Measurements from ENCODE around the gene GBP5.
"Not testable (repeated sequence)": the region's sequence is repeated elsewhere in the genome, so short reads cannot be mapped to it uniquely, and the experiment has no call there.

The GBP5 gene

GRCh38 chr1:89280766-89281165 lies 8.1 kb upstream of the GBP5 start:
- DNase-seq = no peak

GRCh38 chr1:89279011-89279466 lies 6.4 kb upstream of the GBP5 start:
- DNase-seq = no peak

DNA sequence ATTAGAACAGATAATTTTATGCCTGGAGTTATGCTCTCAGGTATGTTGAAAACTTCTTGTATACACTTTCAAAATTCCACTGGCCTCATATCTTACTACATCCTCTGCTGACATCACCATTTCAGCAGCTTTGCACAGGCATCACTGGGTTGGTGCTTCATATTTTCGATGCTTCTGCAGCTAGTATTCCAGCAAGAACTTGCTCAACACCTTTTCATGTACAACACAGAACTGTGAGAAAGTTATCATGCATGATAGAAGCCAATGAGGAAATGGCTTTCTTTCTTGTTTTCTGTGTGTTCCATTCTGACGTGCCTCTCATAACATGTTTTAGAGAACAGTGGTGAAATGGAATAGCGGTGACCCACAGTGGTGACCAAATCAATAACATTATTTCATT lies 5.1 kb upstream of the GBP5 start:
- DNase-seq = no peak

DNA sequence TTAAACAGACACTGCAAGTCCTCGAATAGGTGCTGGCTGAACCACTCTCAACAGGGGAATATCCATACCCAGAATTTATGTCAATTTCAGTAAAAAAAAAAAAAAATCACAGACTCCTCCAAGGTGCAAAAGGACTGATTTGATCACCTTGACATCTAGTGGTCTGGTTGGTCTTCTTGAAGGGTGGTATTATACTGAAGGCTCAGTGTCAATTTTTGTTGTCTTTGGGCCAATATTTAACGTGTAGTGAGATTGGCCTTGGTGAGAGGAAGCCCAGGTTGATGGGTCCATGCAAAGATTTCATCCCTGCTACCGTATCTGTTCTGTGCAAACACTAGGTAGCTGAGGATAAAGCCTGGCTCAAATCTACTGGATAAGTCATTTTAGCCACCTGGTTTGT lies 4.0 kb upstream of the GBP5 start:
- no peak for DNase-seq

DNA sequence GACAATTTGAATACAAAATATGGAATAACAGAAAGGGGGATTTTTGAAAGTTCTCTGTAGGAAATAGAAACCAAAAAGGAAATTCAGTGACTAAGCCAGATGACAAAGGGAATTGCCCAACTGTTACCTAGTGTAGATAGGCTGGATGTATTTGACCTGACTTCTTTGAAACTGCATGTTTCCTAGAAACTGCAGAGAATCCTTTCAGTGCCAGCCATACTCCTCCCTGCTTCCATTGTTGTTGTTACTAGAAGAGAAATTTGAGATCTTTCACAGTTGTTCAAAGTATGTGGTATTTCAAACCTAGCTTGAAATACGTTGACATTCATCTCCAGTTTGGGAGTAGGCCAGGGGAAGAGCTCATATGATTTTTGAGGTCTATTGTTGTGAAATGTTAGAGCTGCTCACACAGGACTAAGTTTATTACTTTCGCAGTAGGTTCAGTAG lies 1.8 kb upstream of the GBP5 start:
- DNase-seq = no peak

GRCh38 chr1:89273324-89273778 lies 691 bp upstream of the GBP5 start:
- DNase-seq = no peak

GRCh38 chr1:89271341-89272015 lies 1.2 kb downstream of the GBP5 start:
- no peak for DNase-seq

- DNase-seq = no peak
Observed at GRCh38 chr1:89270423-89270822, 2.2 kb downstream of the GBP5 start.

- no peak for DNase-seq
Observed at GRCh38 chr1:89269277-89269676, 3.4 kb downstream of the GBP5 start.

GRCh38 chr1:89262643-89263042 lies 10.0 kb downstream of the GBP5 start:
- DNase-seq = no peak

DNA sequence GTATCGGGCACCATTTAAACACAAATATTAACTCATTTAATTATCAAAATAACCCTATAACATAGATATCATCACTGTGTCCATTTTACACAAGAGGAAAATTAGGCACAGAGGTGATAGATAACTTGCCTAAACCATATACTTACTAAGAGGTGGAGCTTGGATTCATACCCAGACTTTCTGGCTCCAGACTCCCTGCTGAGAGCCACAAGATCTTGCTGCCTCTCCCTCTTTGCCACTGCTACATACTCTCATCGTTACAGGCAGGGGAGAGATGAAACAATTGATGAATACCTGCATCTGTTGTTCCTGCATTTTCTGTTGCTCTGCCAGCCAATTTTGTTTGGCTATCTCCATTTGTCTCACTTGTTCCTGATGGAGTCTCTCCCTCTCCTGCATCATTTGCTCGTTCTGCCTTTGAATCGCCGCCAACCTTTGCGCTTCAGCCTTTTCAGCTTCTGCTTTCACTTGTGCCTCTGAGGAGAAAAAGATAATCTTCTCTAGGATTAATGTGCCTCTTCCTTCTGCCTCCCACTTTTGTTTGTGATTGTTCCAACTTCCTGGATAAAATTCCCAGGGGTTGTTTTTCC lies 10.6 kb downstream of the GBP5 start:
- DNase-seq = peak; percentile 34

GRCh38 chr1:89260566-89261255 lies 11.9 kb downstream of the GBP5 start:
- no peak for DNase-seq

- no peak for DNase-seq
Observed at GRCh38 chr1:89260042-89260441, 12.6 kb downstream of the GBP5 start.

GRCh38 chr1:89259283-89259971 lies 13.2 kb downstream of the GBP5 start:
- DNase-seq = no peak

GRCh38 chr1:89257041-89257440 lies 15.6 kb downstream of the GBP5 start:
- no peak for DNase-seq

DNA sequence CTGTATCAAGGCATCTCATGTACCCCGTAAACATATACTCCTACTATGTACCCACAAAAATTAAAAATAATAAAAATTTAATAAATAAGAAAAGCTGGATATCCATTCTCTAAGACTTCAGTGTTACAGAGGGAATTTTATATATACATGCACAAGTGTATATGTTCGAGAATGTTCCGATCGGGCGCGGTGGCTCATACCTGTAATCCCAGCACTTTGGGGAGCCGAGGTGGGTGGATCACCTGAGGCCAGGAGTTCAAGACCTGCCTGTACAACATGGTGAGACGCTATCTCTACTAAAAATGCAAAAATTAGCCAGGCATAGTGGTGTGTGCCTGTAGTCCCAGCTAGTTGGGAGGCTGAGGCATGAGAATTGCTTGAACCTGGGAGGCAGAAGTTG lies 17.1 kb downstream of the GBP5 start:
- not testable (repeated sequence) for DNase-seq

- DNase-seq = peak; percentile 97
Observed at GRCh38 chr1:89254658-89255287, 17.9 kb downstream of the GBP5 start.

DNA sequence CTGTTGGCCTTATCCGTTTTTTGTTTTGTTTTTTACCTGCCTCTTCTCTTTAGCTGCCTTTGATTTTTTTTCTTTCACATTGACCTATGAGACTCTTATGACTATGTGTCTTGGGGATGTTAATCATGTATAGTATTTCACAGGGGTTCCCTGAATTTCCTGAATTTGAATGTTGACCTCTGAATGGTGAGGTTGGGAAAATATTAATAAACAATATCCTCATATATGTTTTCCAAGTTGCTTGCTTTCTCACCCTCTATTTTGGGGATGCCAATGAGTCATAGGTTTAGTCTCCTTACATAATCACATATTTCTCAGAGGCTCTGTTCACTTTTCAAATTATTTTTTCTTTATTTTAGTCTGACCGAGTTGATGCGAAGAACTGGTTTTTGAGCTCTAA lies 29.6 kb downstream of the GBP5 start:
- DNase-seq = no peak

Data from DMS79 (cell line).